ENCODE results near the gene LRP8.
A peak's percentile ranks its signal among the peaks of the same experiment; 100 is the strongest.

LRP8 gene

GRCh38 chr1:53328009-53328461 is at the start of gene LRP8:
TSS of gene LRP8 (minus strand) at chr1:53328070. CDS start at chr1:53327912, 158 bp downstream.
- DNase-seq (ENCODE audit: low read depth in 2 of 2, low spot score in 1 of 2): peak; percentile 56 to 67

- DNase-seq (ENCODE audit: low read depth in 2 of 2, low spot score in 1 of 2): no peak
Observed at GRCh38 chr1:53377438-53377841, 49.6 kb upstream of the LRP8 start.

- DNase-seq (ENCODE audit: low read depth in 2 of 2, low spot score in 1 of 2): no peak
Observed at GRCh38 chr1:53376742-53377437, 49.0 kb upstream of the LRP8 start.

- DNase-seq (ENCODE audit: low read depth in 2 of 2, low spot score in 1 of 2): no peak
Observed at GRCh38 chr1:53376041-53376461, 48.2 kb upstream of the LRP8 start.

- DNase-seq (ENCODE audit: low read depth in 2 of 2, low spot score in 1 of 2): no peak
Observed at GRCh38 chr1:53375440-53375839, 47.6 kb upstream of the LRP8 start.

- no peak for DNase-seq (ENCODE audit: low read depth in 2 of 2, low spot score in 1 of 2)
Observed at GRCh38 chr1:53373246-53373645, 45.4 kb upstream of the LRP8 start.

- DNase-seq (ENCODE audit: low read depth in 2 of 2, low spot score in 1 of 2): no peak
Observed at GRCh38 chr1:53372501-53372951, 44.7 kb upstream of the LRP8 start.

GRCh38 chr1:53371851-53372250 is 44.0 kb upstream of the LRP8 start:
- no peak for DNase-seq (ENCODE audit: low read depth in 2 of 2, low spot score in 1 of 2)

- DNase-seq (ENCODE audit: low read depth in 2 of 2, low spot score in 1 of 2): no peak
Observed at GRCh38 chr1:53371121-53371666, 43.3 kb upstream of the LRP8 start.

- DNase-seq (ENCODE audit: low read depth in 2 of 2, low spot score in 1 of 2): no peak
Observed at GRCh38 chr1:53370369-53370961, 42.6 kb upstream of the LRP8 start.

- no peak for DNase-seq (ENCODE audit: low read depth in 2 of 2, low spot score in 1 of 2)
Observed at GRCh38 chr1:53369761-53370160, 41.9 kb upstream of the LRP8 start.

- no peak for DNase-seq (ENCODE audit: low read depth in 2 of 2, low spot score in 1 of 2)
Observed at GRCh38 chr1:53369034-53369750, 41.3 kb upstream of the LRP8 start.

- no peak for DNase-seq (ENCODE audit: low read depth in 2 of 2, low spot score in 1 of 2)
Observed at GRCh38 chr1:53368314-53369033, 40.6 kb upstream of the LRP8 start.

- DNase-seq (ENCODE audit: low read depth in 2 of 2, low spot score in 1 of 2): no peak
Observed at GRCh38 chr1:53367503-53368313, 39.8 kb upstream of the LRP8 start.

- no peak for DNase-seq (ENCODE audit: low read depth in 2 of 2, low spot score in 1 of 2)
Observed at GRCh38 chr1:53366901-53367502, 39.1 kb upstream of the LRP8 start.

GRCh38 chr1:53365437-53366063 is 37.7 kb upstream of the LRP8 start:
- DNase-seq (ENCODE audit: low read depth in 2 of 2, low spot score in 1 of 2): no peak

GRCh38 chr1:53362851-53363642 is 35.2 kb upstream of the LRP8 start:
- no peak for DNase-seq (ENCODE audit: low read depth in 2 of 2, low spot score in 1 of 2)

GRCh38 chr1:53362270-53362669 is 34.4 kb upstream of the LRP8 start:
- no peak for DNase-seq (ENCODE audit: low read depth in 2 of 2, low spot score in 1 of 2)

GRCh38 chr1:53361541-53361961 is 33.7 kb upstream of the LRP8 start:
- no peak for DNase-seq (ENCODE audit: low read depth in 2 of 2, low spot score in 1 of 2)
